ENCODE results near the gene DUOXA2. TPM values are rescaled to one million over a fixed set of nuclear protein-coding genes. Genes with fewer than 3 reads are reported as not detected.

The DUOXA2 gene
- total and polyA plus RNA-seq, 3 donors from 2014 or later = 0.31 to 0.39 (median 0.36) TPM

DNA sequence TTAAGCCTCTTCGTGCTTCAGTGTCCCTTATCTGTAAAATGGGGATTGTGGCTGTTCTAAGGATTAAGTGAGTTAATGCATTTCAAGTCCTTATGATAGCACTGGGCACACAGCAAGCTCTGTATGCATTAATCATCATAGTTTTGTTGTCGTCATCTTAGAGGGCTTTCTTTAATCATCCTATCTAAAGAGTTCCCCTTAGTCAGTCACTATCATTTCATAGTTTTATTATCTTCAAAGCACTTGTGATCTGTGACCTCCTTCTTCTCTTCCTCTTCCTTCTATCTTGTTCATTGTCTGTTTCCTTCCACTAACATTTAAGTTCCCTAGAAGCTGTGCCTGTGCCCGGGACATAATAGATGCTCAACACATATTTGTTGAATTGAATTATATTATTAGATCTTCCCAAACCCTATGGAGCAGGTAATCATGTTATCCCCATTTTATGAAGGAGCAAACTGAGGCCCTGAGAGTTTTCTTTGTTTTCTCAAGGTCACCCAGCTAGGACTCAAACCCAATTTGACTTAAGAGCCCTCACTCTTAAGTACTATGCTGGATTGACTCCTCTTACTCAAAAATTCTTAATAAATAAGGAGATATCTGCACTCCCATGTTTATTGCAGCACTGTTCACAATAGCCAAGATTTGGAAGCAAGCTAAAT, 24.3 kb upstream of the DUOXA2 start:
- H3K27me3 ChIP-seq = no peaks in the 10 kb centered on the region
- H3K9me3 ChIP-seq = no peaks in the 10 kb centered on the region
- no peak overlapping the region for H3K27ac ChIP-seq
- intact Hi-C loops (cut with DNase I; ENCODE audit: low total_unique reads) = no loop called here
- 52 to 63% methylated on average over 3 of the region's 3 CpGs for WGBS, 2 donors
- no peaks in the 10 kb centered on the region for H3K36me3 ChIP-seq (ENCODE audit: low read depth, missing control alignments)
- TF ChIP-seq, protein P1, sequence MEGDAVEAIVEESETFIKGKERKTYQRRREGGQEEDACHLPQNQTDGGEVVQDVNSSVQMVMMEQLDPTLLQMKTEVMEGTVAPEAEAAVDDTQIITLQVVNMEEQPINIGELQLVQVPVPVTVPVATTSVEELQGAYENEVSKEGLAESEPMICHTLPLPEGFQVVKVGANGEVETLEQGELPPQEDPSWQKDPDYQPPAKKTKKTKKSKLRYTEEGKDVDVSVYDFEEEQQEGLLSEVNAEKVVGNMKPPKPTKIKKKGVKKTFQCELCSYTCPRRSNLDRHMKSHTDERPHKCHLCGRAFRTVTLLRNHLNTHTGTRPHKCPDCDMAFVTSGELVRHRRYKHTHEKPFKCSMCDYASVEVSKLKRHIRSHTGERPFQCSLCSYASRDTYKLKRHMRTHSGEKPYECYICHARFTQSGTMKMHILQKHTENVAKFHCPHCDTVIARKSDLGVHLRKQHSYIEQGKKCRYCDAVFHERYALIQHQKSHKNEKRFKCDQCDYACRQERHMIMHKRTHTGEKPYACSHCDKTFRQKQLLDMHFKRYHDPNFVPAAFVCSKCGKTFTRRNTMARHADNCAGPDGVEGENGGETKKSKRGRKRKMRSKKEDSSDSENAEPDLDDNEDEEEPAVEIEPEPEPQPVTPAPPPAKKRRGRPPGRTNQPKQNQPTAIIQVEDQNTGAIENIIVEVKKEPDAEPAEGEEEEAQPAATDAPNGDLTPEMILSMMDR (IDR thresholded peaks at IDR 0.05) = no peak
- peaks cover 3% of the 10 kb centered on the region for H3K4me1 ChIP-seq
- no peak for DNase-seq
- H3K4me3 ChIP-seq = no peak overlapping the region

DNA sequence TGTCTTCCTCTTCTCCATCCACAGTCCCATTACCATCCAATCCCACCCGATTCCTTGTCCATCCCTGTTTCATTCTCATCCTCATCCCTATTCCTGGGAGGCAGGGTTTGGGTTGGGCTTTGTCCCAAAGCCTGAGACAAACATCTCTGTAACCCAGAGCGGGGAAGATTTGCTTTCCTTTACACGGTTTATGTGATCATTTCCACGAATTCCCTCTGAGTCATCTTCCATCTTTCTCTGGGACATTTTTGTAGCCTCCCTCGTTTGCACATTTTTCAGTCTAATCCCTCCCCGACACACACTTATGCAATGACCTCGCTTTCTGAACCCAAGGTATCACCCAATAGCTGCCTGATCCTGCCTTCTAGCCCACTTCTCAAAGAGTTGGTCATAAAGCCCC, 23.0 kb upstream of the DUOXA2 start:
- DNase-seq = no peak
- TF ChIP-seq, protein P1 (IDR thresholded peaks at IDR 0.05) = no peak
- TF ChIP-seq POLR2A (IDR thresholded peaks at IDR 0.05) = no peak
- intact Hi-C loops (cut with DNase I; ENCODE audit: low total_unique reads) = no loop called here
- H3K4me3 ChIP-seq = no peak overlapping the region
- WGBS, 2 donors = 69 to 73% methylated on average over 7 of the region's 7 CpGs
- no peaks in the 10 kb centered on the region for H3K27me3 ChIP-seq
- H3K9me3 ChIP-seq = no peaks in the 10 kb centered on the region
- peaks cover 3% of the 10 kb centered on the region for H3K4me1 ChIP-seq
- H3K36me3 ChIP-seq (ENCODE audit: low read depth, missing control alignments) = no peaks in the 10 kb centered on the region
- H3K27ac ChIP-seq = no peak overlapping the region

- Histone ChIP-seq H3K27ac (no peak overlapping the region), H3K9me3 (no peaks in the 10 kb centered on the region), H3K4me1 (peaks cover 3% of the 10 kb centered on the region), H3K36me3 (ENCODE audit: low read depth, missing control alignments) (no peaks in the 10 kb centered on the region), H3K4me3 (no peak overlapping the region), H3K27me3 (no peaks in the 10 kb centered on the region)
- 76 to 87% methylated on average over 2 of the region's 2 CpGs for WGBS, 2 donors
- intact Hi-C loops (cut with DNase I; ENCODE audit: low total_unique reads) = no loop called here
- TF ChIP-seq, protein P1 (IDR thresholded peaks at IDR 0.05) = no peak
- TF ChIP-seq POLR2A (IDR thresholded peaks at IDR 0.05) = no peak
- DNase-seq = no peak
Measured at GRCh38 chr15:45091576-45091975, 22.6 kb upstream of the DUOXA2 start.

- WGBS, 2 donors = 90 to 96% methylated on average over 4 of the region's 4 CpGs
- intact Hi-C loops (cut with DNase I; ENCODE audit: low total_unique reads) = no loop called here
- no peaks in the 10 kb centered on the region for H3K27me3 ChIP-seq
- H3K9me3 ChIP-seq = no peaks in the 10 kb centered on the region
- no peak overlapping the region for H3K4me3 ChIP-seq
- no peaks in the 10 kb centered on the region for H3K36me3 ChIP-seq (ENCODE audit: low read depth, missing control alignments)
- TF ChIP-seq POLR2A (IDR thresholded peaks at IDR 0.05) = no peak
- TF ChIP-seq, protein P1 (IDR thresholded peaks at IDR 0.05) = no peak
- no peak for DNase-seq
- H3K27ac ChIP-seq = no peak overlapping the region
- H3K4me1 ChIP-seq = peaks cover 3% of the 10 kb centered on the region
Measured at GRCh38 chr15:45093013-45093412, 21.1 kb upstream of the DUOXA2 start.

Measured in testis (tissue), 3 donors.